Measurements from ENCODE around the gene ICE2. TPM values are rescaled to one million over a fixed set of nuclear protein-coding genes. Genes with fewer than 3 reads are reported as not detected.

ICE2 gene
- total and polyA plus RNA-seq, 4 donors: 7.1 to 62.0 (median 26.0) TPM

DNA sequence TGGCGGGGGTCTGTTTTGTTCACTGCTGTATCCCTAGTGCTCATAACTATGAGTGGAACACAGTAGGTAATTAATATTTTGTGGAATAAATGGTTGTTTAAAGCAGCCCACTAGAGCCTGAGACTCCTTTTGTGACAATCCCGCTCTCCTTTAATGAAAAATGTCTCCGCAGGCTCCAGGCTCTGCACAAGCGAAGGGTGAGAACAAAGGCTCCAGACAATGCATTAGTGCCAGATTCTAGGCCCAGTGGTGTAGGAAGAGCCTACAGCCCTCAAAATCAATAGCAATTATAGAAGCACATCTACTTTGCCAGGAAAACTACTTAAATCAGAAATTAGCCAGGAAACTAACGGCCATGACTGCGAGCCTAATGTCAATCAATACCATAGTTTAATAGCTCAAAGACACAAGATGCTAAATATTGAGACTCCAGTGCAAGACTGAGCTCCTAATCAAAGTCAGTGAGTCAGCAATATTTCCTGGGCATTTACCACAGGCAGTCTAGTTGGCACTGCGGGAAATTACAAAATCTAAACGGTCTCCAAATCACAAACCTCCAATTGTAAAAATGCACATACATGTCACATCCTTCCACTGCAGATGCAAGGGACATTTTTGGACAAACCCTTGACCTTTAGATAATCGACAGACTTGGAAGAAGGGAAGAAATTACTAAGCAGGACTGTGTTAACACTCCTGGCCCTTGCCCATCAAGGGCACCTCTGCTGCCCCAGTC lies 83.5 kb downstream of the ICE2 start:
- Histone ChIP-seq H3K27me3 (ENCODE audit: control insufficient read depth in 1 of 2, insufficient read depth in 2 of 2, low read length in 1 of 2) (no peaks in the 10 kb centered on the region), H3K9me3 (ENCODE audit: control insufficient read depth, low read length) (no peaks in the 10 kb centered on the region), H3K27ac (ENCODE audit: low read depth in 1 of 2, low read length in 2 of 2) (peak overlapping the region in 1 of 2 donors; percentile 62), H3K4me1 (ENCODE audit: control insufficient read depth in 1 of 2, insufficient read depth in 2 of 2, low read length in 2 of 2) (peaks cover 0 to 2% of the 10 kb centered on the region in 2 donors), H3K36me3 (ENCODE audit: control insufficient read depth in 1 of 2, insufficient read depth in 2 of 2, low read length in 1 of 2) (no peaks in the 10 kb centered on the region), H3K4me3 (ENCODE audit: low read length in 2 of 2) (peak overlapping the region; percentile 88 to 90)
- no peak for DNase-seq
- WGBS, 2 donors: 28 to 32% methylated on average over 9 of the region's 9 CpGs
- ATAC-seq (ENCODE audit: low FRiP score): no peak
- intact Hi-C loops (cut with DNase I): loop anchor here (5.0 kb wide), 1 partner anchor 33 kb away; no protein-coding TSS in a partner anchor

DNA sequence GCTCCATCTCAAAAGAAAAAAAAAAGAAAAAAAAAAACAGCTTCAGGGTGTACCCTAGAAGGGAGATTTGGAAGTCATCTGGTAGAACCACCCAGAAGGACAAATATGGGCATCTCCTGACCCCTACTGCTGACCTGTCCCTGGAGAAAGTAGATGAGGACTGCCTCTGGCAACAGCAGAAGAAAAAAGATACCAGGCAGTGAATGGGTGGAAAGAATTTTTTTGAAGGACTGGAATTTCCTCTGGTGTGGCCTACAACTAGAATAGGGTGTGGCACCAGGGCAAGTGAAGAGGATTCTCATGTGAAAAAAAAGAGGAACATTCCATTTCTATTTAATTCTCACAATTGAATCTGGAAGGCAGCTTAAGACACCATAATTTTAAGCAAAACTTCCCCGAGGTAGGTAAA lies 84.2 kb downstream of the ICE2 start:
- Histone ChIP-seq H3K4me1 (ENCODE audit: control insufficient read depth in 1 of 2, insufficient read depth in 2 of 2, low read length in 2 of 2) (peaks cover 2 to 7% of the 10 kb centered on the region in 2 donors), H3K27me3 (ENCODE audit: control insufficient read depth in 1 of 2, insufficient read depth in 2 of 2, low read length in 1 of 2) (no peaks in the 10 kb centered on the region), H3K27ac (ENCODE audit: low read depth in 1 of 2, low read length in 2 of 2) (peak overlapping the region; percentile 84 to 93), H3K9me3 (ENCODE audit: control insufficient read depth, low read length) (no peaks in the 10 kb centered on the region), H3K4me3 (ENCODE audit: low read length in 2 of 2) (no peak overlapping the region), H3K36me3 (ENCODE audit: control insufficient read depth in 1 of 2, insufficient read depth in 2 of 2, low read length in 1 of 2) (no peaks in the 10 kb centered on the region)
- intact Hi-C loops (cut with DNase I): loop anchor here (5.0 kb wide), 1 partner anchor 32 kb away; no protein-coding TSS in a partner anchor
- 21 to 24% methylated on average over 1 of the region's 1 CpG for WGBS, 2 donors
- no peak for ATAC-seq (ENCODE audit: low FRiP score)
- DNase-seq: no peak

DNA sequence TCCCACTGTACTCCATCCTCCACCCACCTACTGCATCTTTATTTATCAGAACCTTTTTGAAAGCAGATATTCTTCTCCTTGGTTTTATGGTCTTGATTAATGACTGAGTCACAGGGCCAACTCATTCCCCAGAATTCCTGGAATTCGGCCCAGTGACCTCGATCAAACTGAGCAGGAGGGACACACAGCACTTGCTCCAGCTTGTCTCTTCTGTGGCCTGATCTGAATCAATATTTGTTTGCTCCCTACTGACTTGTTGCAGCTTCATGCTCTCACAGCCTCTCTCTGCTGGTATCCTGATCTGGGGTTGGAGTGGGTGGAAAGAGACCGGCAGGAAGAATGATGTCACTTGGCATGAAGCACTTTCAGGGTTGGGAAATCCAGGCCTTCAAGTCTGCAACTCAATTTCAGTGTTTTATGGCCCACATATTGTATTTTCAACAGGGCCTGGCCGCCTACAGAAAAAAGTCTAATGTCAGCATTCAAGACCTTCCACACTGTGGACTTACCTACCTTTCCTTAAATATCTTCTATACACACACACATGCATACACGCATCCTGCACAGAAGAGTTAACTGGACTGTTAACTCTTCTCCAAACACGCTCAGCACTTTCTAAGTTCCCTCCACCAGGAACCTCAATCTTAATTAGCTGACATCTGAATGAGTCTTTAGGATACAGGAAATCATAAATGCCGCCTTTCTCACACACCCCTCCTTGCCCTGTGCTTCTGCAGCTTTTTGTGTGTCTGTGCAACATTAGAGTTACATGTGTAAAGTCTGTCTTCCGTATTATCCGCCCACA lies 85.8 kb downstream of the ICE2 start:
- DNase-seq (peak; percentile 76 to 86), ATAC-seq (ENCODE audit: low FRiP score) (peak; percentile 67)
- intact Hi-C loops (cut with DNase I): no loop called here
- Histone ChIP-seq H3K4me3 (ENCODE audit: low read length in 2 of 2) (peak overlapping the region in 1 of 2 donors; percentile 26), H3K9me3 (ENCODE audit: control insufficient read depth, low read length) (no peaks in the 10 kb centered on the region), H3K4me1 (ENCODE audit: control insufficient read depth in 1 of 2, insufficient read depth in 2 of 2, low read length in 2 of 2) (peaks cover 2 to 16% of the 10 kb centered on the region in 2 donors), H3K27ac (ENCODE audit: low read depth in 1 of 2, low read length in 2 of 2) (peak overlapping the region; percentile 84 to 93), H3K27me3 (ENCODE audit: control insufficient read depth in 1 of 2, insufficient read depth in 2 of 2, low read length in 1 of 2) (no peaks in the 10 kb centered on the region), H3K36me3 (ENCODE audit: control insufficient read depth in 1 of 2, insufficient read depth in 2 of 2, low read length in 1 of 2) (peaks cover 0 to 2% of the 10 kb centered on the region in 2 donors)
- 3 to 4% methylated on average over 9 of the region's 9 CpGs for WGBS, 2 donors

DNA sequence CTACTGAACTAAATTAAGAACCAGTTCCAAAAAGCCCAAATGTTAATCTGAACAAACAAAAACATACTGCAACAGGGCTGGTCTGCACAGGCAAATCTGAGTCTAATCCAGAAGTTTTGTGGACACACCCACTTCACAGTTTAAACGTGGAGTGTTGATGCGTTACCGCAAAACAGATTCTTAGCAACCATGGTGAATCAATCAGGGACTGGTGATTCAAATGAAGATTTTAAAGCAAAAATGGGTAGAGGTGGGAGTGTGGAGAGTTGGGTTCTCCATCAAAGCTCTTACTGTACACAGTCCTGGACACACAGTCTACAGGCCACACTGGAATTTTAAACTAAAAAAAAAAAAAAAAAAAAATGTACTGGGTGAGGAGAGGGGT lies 86.3 kb downstream of the ICE2 start:
- DNase-seq (no peak), ATAC-seq (ENCODE audit: low FRiP score) (no peak)
- peaks cover 0 to 2% of the 10 kb centered on the region in 2 donors for H3K36me3 ChIP-seq (ENCODE audit: control insufficient read depth in 1 of 2, insufficient read depth in 2 of 2, low read length in 1 of 2)
- no peak overlapping the region for H3K4me3 ChIP-seq (ENCODE audit: low read length in 2 of 2)
- intact Hi-C loops (cut with DNase I): no loop called here
- peaks cover 2 to 16% of the 10 kb centered on the region in 2 donors for H3K4me1 ChIP-seq (ENCODE audit: control insufficient read depth in 1 of 2, insufficient read depth in 2 of 2, low read length in 2 of 2)
- peak overlapping the region; percentile 80 to 93 for H3K27ac ChIP-seq (ENCODE audit: low read depth in 1 of 2, low read length in 2 of 2)
- H3K27me3 ChIP-seq (ENCODE audit: control insufficient read depth in 1 of 2, insufficient read depth in 2 of 2, low read length in 1 of 2): no peaks in the 10 kb centered on the region
- 1 to 2% methylated on average over 3 of the region's 3 CpGs for WGBS, 2 donors
- H3K9me3 ChIP-seq (ENCODE audit: control insufficient read depth, low read length): no peaks in the 10 kb centered on the region

DNA sequence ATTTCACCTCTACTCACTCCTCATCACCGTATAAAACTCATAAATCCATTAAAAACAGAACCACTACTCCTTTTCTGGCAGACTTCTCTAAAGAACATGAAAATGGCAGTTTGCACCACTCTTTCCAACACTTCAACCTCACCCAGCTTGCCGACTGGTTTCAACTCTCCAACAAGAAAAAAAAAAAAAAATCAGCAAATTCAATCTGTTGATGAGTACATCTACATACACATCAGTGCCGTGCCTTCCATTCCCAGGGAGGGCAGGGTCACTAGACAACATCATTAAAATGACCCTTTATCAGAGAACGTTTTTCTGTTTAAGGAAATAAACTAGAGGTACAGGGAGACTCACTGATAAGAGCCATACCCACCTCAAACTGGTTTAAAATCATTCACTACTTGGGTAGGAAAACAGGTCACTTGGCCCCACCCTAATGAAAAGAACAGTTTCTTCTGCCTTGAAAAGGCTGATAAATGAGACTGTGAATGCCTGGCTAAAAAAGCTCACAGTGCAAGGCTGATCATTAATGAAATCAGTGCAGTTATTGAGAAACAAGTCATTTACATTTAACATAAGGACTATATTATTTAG lies 87.1 kb downstream of the ICE2 start:
- Histone ChIP-seq H3K27ac (ENCODE audit: low read depth in 1 of 2, low read length in 2 of 2) (peak overlapping the region; percentile 48 to 71), H3K36me3 (ENCODE audit: control insufficient read depth in 1 of 2, insufficient read depth in 2 of 2, low read length in 1 of 2) (peaks cover 0 to 2% of the 10 kb centered on the region in 2 donors), H3K4me1 (ENCODE audit: control insufficient read depth in 1 of 2, insufficient read depth in 2 of 2, low read length in 2 of 2) (peaks cover 2 to 21% of the 10 kb centered on the region in 2 donors), H3K9me3 (ENCODE audit: control insufficient read depth, low read length) (no peaks in the 10 kb centered on the region), H3K27me3 (ENCODE audit: control insufficient read depth in 1 of 2, insufficient read depth in 2 of 2, low read length in 1 of 2) (no peaks in the 10 kb centered on the region), H3K4me3 (ENCODE audit: low read length in 2 of 2) (no peak overlapping the region)
- DNase-seq: no peak
- no peak for ATAC-seq (ENCODE audit: low FRiP score)
- intact Hi-C loops (cut with DNase I): no loop called here
- 7 to 8% methylated on average over 4 of the region's 4 CpGs for WGBS, 2 donors

DNA sequence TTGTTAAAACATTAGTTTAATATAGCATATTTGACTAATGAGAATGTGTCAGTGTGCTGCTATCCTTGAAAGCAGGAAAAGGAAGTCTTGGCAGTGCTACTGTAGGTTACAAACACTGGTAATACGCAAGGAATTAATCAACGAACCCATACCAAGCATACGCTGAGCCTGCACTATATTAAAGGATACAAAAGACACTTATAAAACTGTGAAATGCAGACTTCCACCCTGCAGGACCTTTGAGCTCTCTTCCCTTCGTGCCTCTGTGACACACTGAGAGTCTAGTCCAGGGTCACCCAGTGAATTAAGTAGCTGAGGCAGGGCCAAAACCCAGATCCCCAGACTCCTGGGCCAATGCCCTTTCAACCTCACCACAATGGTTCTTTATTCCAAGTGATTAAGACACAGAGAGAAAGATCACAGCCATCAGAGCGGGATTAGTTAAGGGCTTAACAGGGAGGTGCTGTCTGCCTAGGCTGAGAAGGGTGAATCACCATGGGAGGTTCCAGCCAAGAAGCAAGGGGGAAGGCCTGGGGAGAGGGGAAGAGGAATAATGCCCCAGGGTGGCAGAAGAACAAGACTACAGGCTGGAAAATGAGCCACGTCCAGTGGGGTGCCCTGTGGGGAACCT lies 88.0 kb downstream of the ICE2 start:
- H3K9me3 ChIP-seq (ENCODE audit: control insufficient read depth, low read length): no peaks in the 10 kb centered on the region
- ATAC-seq (ENCODE audit: low FRiP score): peak; percentile 69
- peaks cover 0 to 2% of the 10 kb centered on the region in 2 donors for H3K36me3 ChIP-seq (ENCODE audit: control insufficient read depth in 1 of 2, insufficient read depth in 2 of 2, low read length in 1 of 2)
- DNase-seq: peak in 1 of 2 donors; percentile 75
- H3K4me1 ChIP-seq (ENCODE audit: control insufficient read depth in 1 of 2, insufficient read depth in 2 of 2, low read length in 2 of 2): peaks cover 4 to 21% of the 10 kb centered on the region in 2 donors
- H3K27ac ChIP-seq (ENCODE audit: low read depth in 1 of 2, low read length in 2 of 2): peak overlapping the region; percentile 71 to 93
- 2 to 4% methylated on average over 6 of the region's 6 CpGs for WGBS, 2 donors
- no peaks in the 10 kb centered on the region for H3K27me3 ChIP-seq (ENCODE audit: control insufficient read depth in 1 of 2, insufficient read depth in 2 of 2, low read length in 1 of 2)
- intact Hi-C loops (cut with DNase I): no loop called here
- H3K4me3 ChIP-seq (ENCODE audit: low read length in 2 of 2): no peak overlapping the region

DNA sequence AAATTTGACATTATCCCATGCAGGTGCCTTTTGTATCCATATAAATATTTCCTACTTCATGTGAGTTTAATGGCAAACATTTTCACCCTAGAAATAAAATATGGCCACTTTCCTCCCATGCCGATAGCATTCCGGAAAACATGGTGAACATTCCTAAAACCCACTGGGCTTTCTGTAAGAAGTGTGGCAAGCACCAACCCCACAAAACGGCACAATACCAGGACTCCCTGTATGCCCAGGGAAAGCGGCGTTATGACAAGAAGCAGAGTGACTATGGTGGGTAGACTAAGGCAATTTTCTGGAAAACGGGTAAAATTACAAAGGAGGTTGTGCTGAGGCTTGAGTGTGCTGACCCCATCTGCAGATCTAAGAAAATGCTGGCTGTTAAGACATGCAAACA lies 88.7 kb downstream of the ICE2 start:
- ATAC-seq (ENCODE audit: low FRiP score) (no peak), DNase-seq (no peak)
- H3K27ac ChIP-seq (ENCODE audit: low read depth in 1 of 2, low read length in 2 of 2): no peak overlapping the region
- H3K4me1 ChIP-seq (ENCODE audit: control insufficient read depth in 1 of 2, insufficient read depth in 2 of 2, low read length in 2 of 2): peaks cover 4 to 21% of the 10 kb centered on the region in 2 donors
- 20 to 28% methylated on average over 6 of the region's 6 CpGs for WGBS, 2 donors
- intact Hi-C loops (cut with DNase I): no loop called here
- no peaks in the 10 kb centered on the region for H3K27me3 ChIP-seq (ENCODE audit: control insufficient read depth in 1 of 2, insufficient read depth in 2 of 2, low read length in 1 of 2)
- peaks cover 0 to 2% of the 10 kb centered on the region in 2 donors for H3K36me3 ChIP-seq (ENCODE audit: control insufficient read depth in 1 of 2, insufficient read depth in 2 of 2, low read length in 1 of 2)
- peak overlapping the region in 1 of 2 donors; percentile 4 for H3K4me3 ChIP-seq (ENCODE audit: low read length in 2 of 2)
- H3K9me3 ChIP-seq (ENCODE audit: control insufficient read depth, low read length): no peaks in the 10 kb centered on the region
